ENCODE measurements around the gene HOXD11. TPM values are rescaled to one million over a fixed set of nuclear protein-coding genes. Genes with fewer than 3 reads are reported as not detected.

The HOXD11 gene
- total RNA-seq, 1 donor from 2014 or later = not detected

GRCh38 chr2:176147210-176147799, 40.2 kb downstream of the HOXD11 start:
- peaks cover 0 to 48% (median 11%) of the 10 kb centered on the region in 3 donors for H3K27me3 ChIP-seq (ENCODE audit: control insufficient read depth in 3 of 3, insufficient read depth in 3 of 3, low read length in 3 of 3)
- H3K27ac ChIP-seq (ENCODE audit: low read depth, low read length) = no peak overlapping the region
- peaks cover 0 to 4% (median 0%) of the 10 kb centered on the region in 3 donors for H3K36me3 ChIP-seq (ENCODE audit: control insufficient read depth in 3 of 3, insufficient read depth in 3 of 3, low read length in 3 of 3)
- H3K9ac ChIP-seq (ENCODE audit: low read depth in 1 of 3, low read length in 3 of 3) = no peak overlapping the region
- peaks cover 0 to 5% (median 2%) of the 10 kb centered on the region in 3 donors for H3K4me1 ChIP-seq (ENCODE audit: control insufficient read depth in 3 of 3, insufficient read depth in 3 of 3, low read length in 3 of 3)
- no peaks in the 10 kb centered on the region for H3K9me3 ChIP-seq (ENCODE audit: control insufficient read depth in 3 of 3, low read length in 3 of 3)
- H3K4me3 ChIP-seq (ENCODE audit: low read length in 3 of 3) = no peak overlapping the region

- H3K9ac ChIP-seq (ENCODE audit: low read depth in 1 of 3, low read length in 3 of 3) = no peak overlapping the region
- peaks cover 0 to 4% (median 0%) of the 10 kb centered on the region in 3 donors for H3K36me3 ChIP-seq (ENCODE audit: control insufficient read depth in 3 of 3, insufficient read depth in 3 of 3, low read length in 3 of 3)
- peaks cover 0 to 5% (median 0%) of the 10 kb centered on the region in 3 donors for H3K4me1 ChIP-seq (ENCODE audit: control insufficient read depth in 3 of 3, insufficient read depth in 3 of 3, low read length in 3 of 3)
- H3K27ac ChIP-seq (ENCODE audit: low read depth, low read length) = no peak overlapping the region
- H3K9me3 ChIP-seq (ENCODE audit: control insufficient read depth in 3 of 3, low read length in 3 of 3) = no peaks in the 10 kb centered on the region
- no peak overlapping the region for H3K4me3 ChIP-seq (ENCODE audit: low read length in 3 of 3)
- peaks cover 0 to 48% (median 11%) of the 10 kb centered on the region in 3 donors for H3K27me3 ChIP-seq (ENCODE audit: control insufficient read depth in 3 of 3, insufficient read depth in 3 of 3, low read length in 3 of 3)
Observed at GRCh38 chr2:176147800-176148496, 40.9 kb downstream of the HOXD11 start.

GRCh38 chr2:176148751-176149421, 41.8 kb downstream of the HOXD11 start:
- no peaks in the 10 kb centered on the region for H3K9me3 ChIP-seq (ENCODE audit: control insufficient read depth in 3 of 3, low read length in 3 of 3)
- no peak overlapping the region for H3K9ac ChIP-seq (ENCODE audit: low read depth in 1 of 3, low read length in 3 of 3)
- peaks cover 0 to 44% (median 15%) of the 10 kb centered on the region in 3 donors for H3K27me3 ChIP-seq (ENCODE audit: control insufficient read depth in 3 of 3, insufficient read depth in 3 of 3, low read length in 3 of 3)
- peaks cover 0 to 5% (median 0%) of the 10 kb centered on the region in 3 donors for H3K4me1 ChIP-seq (ENCODE audit: control insufficient read depth in 3 of 3, insufficient read depth in 3 of 3, low read length in 3 of 3)
- peaks cover 0 to 6% (median 0%) of the 10 kb centered on the region in 3 donors for H3K36me3 ChIP-seq (ENCODE audit: control insufficient read depth in 3 of 3, insufficient read depth in 3 of 3, low read length in 3 of 3)
- no peak overlapping the region for H3K27ac ChIP-seq (ENCODE audit: low read depth, low read length)
- H3K4me3 ChIP-seq (ENCODE audit: low read length in 3 of 3) = no peak overlapping the region

DNA sequence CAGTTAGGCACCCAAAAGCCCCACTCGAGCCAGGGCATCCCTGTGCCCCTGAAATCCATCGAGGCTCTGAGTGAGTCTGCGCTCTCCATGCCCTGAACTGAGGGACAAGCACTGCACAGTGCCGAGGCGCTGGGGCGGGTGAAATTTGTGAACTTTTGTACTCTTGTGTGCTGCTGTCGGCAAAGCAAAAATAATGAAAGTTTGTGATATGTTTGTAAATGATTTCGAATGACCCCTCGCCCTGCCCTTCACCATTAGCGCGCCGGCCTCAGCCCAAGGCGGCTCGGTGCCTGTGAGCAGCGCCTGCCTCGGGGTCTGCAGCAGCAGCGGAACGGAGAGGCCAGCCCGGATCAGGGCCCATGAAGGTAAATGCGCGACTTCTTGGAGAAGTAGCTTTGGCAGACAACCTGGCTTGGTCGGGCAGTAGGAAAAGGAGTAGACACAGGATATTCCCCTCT, 42.4 kb downstream of the HOXD11 start:
- H3K9ac ChIP-seq (ENCODE audit: low read depth in 1 of 3, low read length in 3 of 3) = no peak overlapping the region
- H3K9me3 ChIP-seq (ENCODE audit: control insufficient read depth in 3 of 3, low read length in 3 of 3) = no peaks in the 10 kb centered on the region
- H3K4me1 ChIP-seq (ENCODE audit: control insufficient read depth in 3 of 3, insufficient read depth in 3 of 3, low read length in 3 of 3) = peaks cover 0 to 5% (median 0%) of the 10 kb centered on the region in 3 donors
- H3K27me3 ChIP-seq (ENCODE audit: control insufficient read depth in 3 of 3, insufficient read depth in 3 of 3, low read length in 3 of 3) = peaks cover 0 to 44% (median 16%) of the 10 kb centered on the region in 3 donors
- H3K27ac ChIP-seq (ENCODE audit: low read depth, low read length) = no peak overlapping the region
- peaks cover 0 to 6% (median 0%) of the 10 kb centered on the region in 3 donors for H3K36me3 ChIP-seq (ENCODE audit: control insufficient read depth in 3 of 3, insufficient read depth in 3 of 3, low read length in 3 of 3)
- H3K4me3 ChIP-seq (ENCODE audit: low read length in 3 of 3) = no peak overlapping the region

- H3K4me1 ChIP-seq (ENCODE audit: control insufficient read depth in 3 of 3, insufficient read depth in 3 of 3, low read length in 3 of 3) = peaks cover 0 to 3% (median 0%) of the 10 kb centered on the region in 3 donors
- no peak overlapping the region for H3K4me3 ChIP-seq (ENCODE audit: low read length in 3 of 3)
- no peak overlapping the region for H3K27ac ChIP-seq (ENCODE audit: low read depth, low read length)
- peaks cover 0 to 6% (median 0%) of the 10 kb centered on the region in 3 donors for H3K36me3 ChIP-seq (ENCODE audit: control insufficient read depth in 3 of 3, insufficient read depth in 3 of 3, low read length in 3 of 3)
- peaks cover 0 to 42% (median 16%) of the 10 kb centered on the region in 3 donors for H3K27me3 ChIP-seq (ENCODE audit: control insufficient read depth in 3 of 3, insufficient read depth in 3 of 3, low read length in 3 of 3)
- no peaks in the 10 kb centered on the region for H3K9me3 ChIP-seq (ENCODE audit: control insufficient read depth in 3 of 3, low read length in 3 of 3)
- H3K9ac ChIP-seq (ENCODE audit: low read depth in 1 of 3, low read length in 3 of 3) = no peak overlapping the region
Observed at GRCh38 chr2:176149939-176150583, 43.0 kb downstream of the HOXD11 start.

DNA sequence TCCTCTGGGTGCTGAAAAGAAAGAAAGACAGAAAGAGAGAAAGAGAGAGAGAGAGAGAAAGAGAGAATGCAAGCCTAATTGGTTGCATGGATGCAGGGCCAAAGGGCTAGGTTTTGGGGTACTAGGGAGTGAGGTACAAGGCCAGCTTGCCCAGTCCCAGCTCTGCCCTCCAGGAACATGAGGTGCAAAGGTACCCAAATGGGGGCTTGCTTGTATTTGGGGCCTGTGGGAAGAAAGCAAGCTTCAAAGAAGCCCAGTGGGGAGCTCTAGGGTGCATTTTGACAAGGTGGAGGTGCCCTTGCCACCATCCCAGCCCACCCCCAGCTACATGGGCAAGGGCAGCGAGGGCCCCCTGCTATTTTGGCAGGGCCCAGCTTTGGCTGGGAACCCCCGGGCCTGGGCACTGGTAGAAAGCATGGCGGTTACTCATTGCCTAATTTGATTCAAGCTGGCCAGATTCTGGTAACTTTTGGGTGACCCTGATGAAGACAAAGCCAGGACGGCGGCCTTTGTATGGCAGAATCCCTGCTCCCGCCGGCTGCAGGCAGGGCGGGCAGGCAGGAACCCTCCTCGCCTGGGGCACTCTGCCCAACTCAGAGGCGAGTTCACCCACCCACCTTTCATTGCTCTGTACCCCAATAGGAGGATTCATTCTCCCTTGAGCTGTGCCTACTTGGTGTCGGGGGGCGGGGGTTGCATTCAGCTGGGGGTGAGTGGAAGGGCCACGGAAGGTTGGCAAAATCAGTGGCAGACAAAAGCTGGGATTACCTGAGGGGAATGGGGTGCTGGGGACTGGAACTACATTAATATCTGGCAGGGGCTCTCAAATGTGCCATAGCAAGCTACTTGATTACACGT, 43.7 kb downstream of the HOXD11 start:
- no peak overlapping the region for H3K9ac ChIP-seq (ENCODE audit: low read depth in 1 of 3, low read length in 3 of 3)
- H3K4me3 ChIP-seq (ENCODE audit: low read length in 3 of 3) = no peak overlapping the region
- no peak overlapping the region for H3K27ac ChIP-seq (ENCODE audit: low read depth, low read length)
- H3K27me3 ChIP-seq (ENCODE audit: control insufficient read depth in 3 of 3, insufficient read depth in 3 of 3, low read length in 3 of 3) = peaks cover 5 to 38% (median 16%) of the 10 kb centered on the region in 3 donors
- no peaks in the 10 kb centered on the region for H3K4me1 ChIP-seq (ENCODE audit: control insufficient read depth in 3 of 3, insufficient read depth in 3 of 3, low read length in 3 of 3)
- peaks cover 0 to 6% (median 0%) of the 10 kb centered on the region in 3 donors for H3K36me3 ChIP-seq (ENCODE audit: control insufficient read depth in 3 of 3, insufficient read depth in 3 of 3, low read length in 3 of 3)
- no peaks in the 10 kb centered on the region for H3K9me3 ChIP-seq (ENCODE audit: control insufficient read depth in 3 of 3, low read length in 3 of 3)

- no peak within 1 kb of the TSS for H3K9ac ChIP-seq (ENCODE audit: low read depth in 1 of 3, low read length in 3 of 3)
- peaks cover 0 to 6% (median 0%) of the 10 kb centered on the region in 3 donors for H3K36me3 ChIP-seq (ENCODE audit: control insufficient read depth in 3 of 3, insufficient read depth in 3 of 3, low read length in 3 of 3)
- no peaks in the 10 kb centered on the region for H3K9me3 ChIP-seq (ENCODE audit: control insufficient read depth in 3 of 3, low read length in 3 of 3)
- no peak within 1 kb of the TSS for H3K27ac ChIP-seq (ENCODE audit: low read depth, low read length)
- peaks cover 5 to 38% (median 23%) of the 10 kb centered on the region in 3 donors for H3K27me3 ChIP-seq (ENCODE audit: control insufficient read depth in 3 of 3, insufficient read depth in 3 of 3, low read length in 3 of 3)
- H3K4me1 ChIP-seq (ENCODE audit: control insufficient read depth in 3 of 3, insufficient read depth in 3 of 3, low read length in 3 of 3) = no peaks in the 10 kb centered on the region
- peak within 1 kb of the TSS in 1 of 3 donors; percentile 13 for H3K4me3 ChIP-seq (ENCODE audit: low read length in 3 of 3)
Observed at GRCh38 chr2:176151442-176152287, 44.6 kb downstream of the HOXD11 start, which contains the start of gene HOXD4. Gene HOXD4 (plus strand): TSS chr2:176151550. CDS start chr2:176151634, 84 bp downstream.

DNA sequence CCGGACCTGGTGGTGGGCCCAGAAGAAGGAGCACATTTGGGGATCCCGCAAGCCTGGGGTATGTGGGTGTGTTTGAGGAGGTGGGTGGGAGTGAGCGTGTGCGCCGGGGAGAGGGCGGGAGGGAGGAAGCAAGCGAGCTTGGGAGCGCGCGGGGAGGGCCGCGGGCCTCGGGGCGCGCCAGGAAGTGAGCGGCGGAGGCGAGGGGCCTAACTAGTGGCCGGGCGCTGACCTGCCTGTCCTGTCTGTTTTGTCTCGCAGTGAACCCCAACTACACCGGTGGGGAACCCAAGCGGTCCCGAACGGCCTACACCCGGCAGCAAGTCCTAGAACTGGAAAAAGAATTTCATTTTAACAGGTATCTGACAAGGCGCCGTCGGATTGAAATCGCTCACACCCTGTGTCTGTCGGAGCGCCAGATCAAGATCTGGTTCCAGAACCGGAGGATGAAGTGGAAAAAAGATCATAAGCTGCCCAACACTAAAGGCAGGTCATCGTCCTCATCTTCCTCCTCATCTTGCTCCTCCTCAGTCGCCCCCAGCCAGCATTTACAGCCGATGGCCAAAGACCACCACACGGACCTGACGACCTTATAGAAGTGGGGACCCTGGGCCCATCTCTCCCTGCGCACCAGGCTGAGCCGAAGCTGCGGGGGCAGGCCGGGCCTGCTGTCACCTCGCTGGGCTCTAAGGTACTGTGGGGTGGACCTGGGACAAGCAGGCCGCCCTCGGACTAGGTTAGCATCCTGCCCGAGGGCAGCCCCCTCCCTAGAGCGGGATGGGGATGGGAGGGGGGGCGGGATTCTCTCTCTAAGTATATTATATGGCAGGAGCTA, 45.5 kb downstream of the HOXD11 start:
- H3K9me3 ChIP-seq (ENCODE audit: control insufficient read depth in 3 of 3, low read length in 3 of 3) = no peaks in the 10 kb centered on the region
- H3K36me3 ChIP-seq (ENCODE audit: control insufficient read depth in 3 of 3, insufficient read depth in 3 of 3, low read length in 3 of 3) = peaks cover 0 to 6% (median 0%) of the 10 kb centered on the region in 3 donors
- no peak overlapping the region for H3K4me3 ChIP-seq (ENCODE audit: low read length in 3 of 3)
- H3K27ac ChIP-seq (ENCODE audit: low read depth, low read length) = no peak overlapping the region
- H3K4me1 ChIP-seq (ENCODE audit: control insufficient read depth in 3 of 3, insufficient read depth in 3 of 3, low read length in 3 of 3) = no peaks in the 10 kb centered on the region
- peaks cover 5 to 40% (median 24%) of the 10 kb centered on the region in 3 donors for H3K27me3 ChIP-seq (ENCODE audit: control insufficient read depth in 3 of 3, insufficient read depth in 3 of 3, low read length in 3 of 3)
- H3K9ac ChIP-seq (ENCODE audit: low read depth in 1 of 3, low read length in 3 of 3) = no peak overlapping the region

All from skeletal muscle tissue (tissue), 4 donors.